Measurements from ENCODE around the gene RNF208. TPM values are rescaled to one million over a fixed set of nuclear protein-coding genes. Genes with fewer than 3 reads are reported as not detected.

RNF208 gene
- total RNA-seq, 1 donor from 2014 or later = not detected

GRCh38 chr9:137233143-137233980, 11.3 kb upstream of the RNF208 start:
- Histone ChIP-seq H3K4me1 (ENCODE audit: control insufficient read depth in 3 of 3, insufficient read depth in 3 of 3, low read length in 3 of 3) (peaks cover 24 to 33% (median 29%) of the 10 kb centered on the region in 3 donors), H3K27me3 (ENCODE audit: control insufficient read depth in 3 of 3, insufficient read depth in 3 of 3, low read length in 3 of 3) (peaks cover 29 to 55% (median 50%) of the 10 kb centered on the region in 3 donors), H3K4me3 (ENCODE audit: low read length in 3 of 3) (no peak overlapping the region), H3K36me3 (ENCODE audit: control insufficient read depth in 3 of 3, insufficient read depth in 3 of 3, low read length in 3 of 3) (no peaks in the 10 kb centered on the region), H3K9me3 (ENCODE audit: control insufficient read depth in 3 of 3, low read length in 3 of 3) (no peaks in the 10 kb centered on the region), H3K27ac (ENCODE audit: low read depth, low read length) (no peak overlapping the region), H3K9ac (ENCODE audit: low read depth in 1 of 3, low read length in 3 of 3) (no peak overlapping the region)

DNA sequence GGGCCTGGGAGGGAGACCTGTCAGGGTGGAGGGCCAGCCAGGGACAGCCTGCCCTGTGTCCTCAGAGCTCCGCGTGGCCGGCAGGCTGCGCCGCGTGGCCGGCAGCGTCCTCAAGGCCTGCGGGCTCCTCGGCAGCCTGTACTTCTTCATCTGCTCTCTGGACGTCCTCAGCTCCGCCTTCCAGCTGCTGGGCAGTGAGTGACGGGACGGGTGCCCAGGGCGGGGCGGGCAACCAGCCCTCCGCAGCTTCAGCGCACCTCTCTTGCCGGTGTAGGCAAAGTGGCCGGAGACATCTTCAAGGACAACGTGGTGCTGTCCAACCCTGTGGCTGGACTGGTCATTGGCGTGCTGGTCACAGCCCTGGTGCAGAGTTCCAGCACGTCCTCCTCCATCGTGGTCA, 10.5 kb upstream of the RNF208 start:
- peaks cover 16 to 25% (median 20%) of the 10 kb centered on the region in 3 donors for H3K4me1 ChIP-seq (ENCODE audit: control insufficient read depth in 3 of 3, insufficient read depth in 3 of 3, low read length in 3 of 3)
- H3K36me3 ChIP-seq (ENCODE audit: control insufficient read depth in 3 of 3, insufficient read depth in 3 of 3, low read length in 3 of 3) = no peaks in the 10 kb centered on the region
- no peak overlapping the region for H3K27ac ChIP-seq (ENCODE audit: low read depth, low read length)
- peaks cover 34 to 60% (median 55%) of the 10 kb centered on the region in 3 donors for H3K27me3 ChIP-seq (ENCODE audit: control insufficient read depth in 3 of 3, insufficient read depth in 3 of 3, low read length in 3 of 3)
- no peak overlapping the region for H3K9ac ChIP-seq (ENCODE audit: low read depth in 1 of 3, low read length in 3 of 3)
- H3K4me3 ChIP-seq (ENCODE audit: low read length in 3 of 3) = no peak overlapping the region
- no peaks in the 10 kb centered on the region for H3K9me3 ChIP-seq (ENCODE audit: control insufficient read depth in 3 of 3, low read length in 3 of 3)

DNA sequence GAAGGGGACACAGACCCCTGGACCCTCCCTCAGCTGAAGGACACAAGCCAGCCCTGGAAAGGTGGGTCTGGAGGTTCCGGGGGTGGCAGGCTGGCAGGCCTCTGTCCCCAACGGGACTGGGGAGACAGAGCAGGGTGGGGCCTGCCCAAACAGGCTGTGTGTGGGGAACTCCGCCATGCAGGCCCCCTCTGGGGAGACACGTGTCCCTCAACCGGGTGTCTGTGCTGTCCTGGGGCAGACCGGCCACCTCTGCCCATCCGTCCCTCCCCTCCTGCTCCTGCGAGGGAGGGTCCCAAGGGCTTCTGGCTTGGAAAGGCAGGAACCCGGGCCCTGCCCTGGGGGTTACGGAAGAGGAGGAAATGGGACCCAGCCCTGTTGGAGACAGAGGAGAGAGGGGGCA, 10.1 kb upstream of the RNF208 start:
- Histone ChIP-seq H3K4me3 (ENCODE audit: low read length in 3 of 3) (no peak overlapping the region), H3K27ac (ENCODE audit: low read depth, low read length) (no peak overlapping the region), H3K36me3 (ENCODE audit: control insufficient read depth in 3 of 3, insufficient read depth in 3 of 3, low read length in 3 of 3) (no peaks in the 10 kb centered on the region), H3K9ac (ENCODE audit: low read depth in 1 of 3, low read length in 3 of 3) (no peak overlapping the region), H3K27me3 (ENCODE audit: control insufficient read depth in 3 of 3, insufficient read depth in 3 of 3, low read length in 3 of 3) (peaks cover 38 to 60% (median 59%) of the 10 kb centered on the region in 3 donors), H3K9me3 (ENCODE audit: control insufficient read depth in 3 of 3, low read length in 3 of 3) (no peaks in the 10 kb centered on the region), H3K4me1 (ENCODE audit: control insufficient read depth in 3 of 3, insufficient read depth in 3 of 3, low read length in 3 of 3) (peaks cover 12 to 25% (median 16%) of the 10 kb centered on the region in 3 donors)

DNA sequence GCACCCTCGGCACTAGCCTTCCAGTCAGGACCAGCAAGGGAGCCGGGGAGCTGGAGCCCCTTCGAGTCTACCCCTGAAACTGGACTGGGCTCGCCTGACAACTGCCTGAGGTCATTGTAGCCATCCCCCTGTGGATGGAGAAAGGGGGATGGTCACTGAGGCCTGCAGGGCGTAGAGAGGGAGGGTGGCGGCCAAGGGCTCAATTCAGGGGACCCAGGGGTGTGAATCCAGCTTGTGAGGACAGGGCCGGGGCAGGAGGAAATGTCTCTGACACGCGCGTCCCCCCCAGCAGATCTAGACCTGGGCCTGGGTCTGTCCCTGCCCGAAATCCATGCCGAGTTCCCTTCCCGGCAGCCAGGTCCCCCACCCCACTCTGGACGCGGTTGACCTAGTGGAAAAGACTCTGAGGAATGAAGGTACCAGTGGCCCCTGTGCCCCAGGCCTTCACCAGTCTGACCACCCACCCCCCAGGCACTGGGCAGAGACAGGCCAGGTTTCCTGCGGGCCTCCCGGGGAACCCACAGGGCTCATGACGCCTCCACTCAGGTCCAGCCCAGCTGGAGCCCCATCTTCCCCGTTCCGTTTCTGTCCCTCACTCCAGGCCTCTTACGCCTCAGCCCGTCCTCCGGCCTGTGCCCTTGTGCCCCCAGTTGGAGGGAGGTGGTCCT, 9.5 kb upstream of the RNF208 start:
- H3K4me1 ChIP-seq (ENCODE audit: control insufficient read depth in 3 of 3, insufficient read depth in 3 of 3, low read length in 3 of 3) = peaks cover 6 to 21% (median 10%) of the 10 kb centered on the region in 3 donors
- peaks cover 44 to 65% (median 63%) of the 10 kb centered on the region in 3 donors for H3K27me3 ChIP-seq (ENCODE audit: control insufficient read depth in 3 of 3, insufficient read depth in 3 of 3, low read length in 3 of 3)
- no peak overlapping the region for H3K9ac ChIP-seq (ENCODE audit: low read depth in 1 of 3, low read length in 3 of 3)
- H3K36me3 ChIP-seq (ENCODE audit: control insufficient read depth in 3 of 3, insufficient read depth in 3 of 3, low read length in 3 of 3) = no peaks in the 10 kb centered on the region
- no peak overlapping the region for H3K4me3 ChIP-seq (ENCODE audit: low read length in 3 of 3)
- no peaks in the 10 kb centered on the region for H3K9me3 ChIP-seq (ENCODE audit: control insufficient read depth in 3 of 3, low read length in 3 of 3)
- H3K27ac ChIP-seq (ENCODE audit: low read depth, low read length) = no peak overlapping the region

GRCh38 chr9:137230705-137231371, 8.8 kb upstream of the RNF208 start, which contains the start of gene SLC34A3:
Gene SLC34A3, plus strand, starts transcription at chr9:137230901. Its CDS starts 802 bp downstream, at chr9:137231703.
- Histone ChIP-seq H3K4me1 (ENCODE audit: control insufficient read depth in 3 of 3, insufficient read depth in 3 of 3, low read length in 3 of 3) (peaks cover under 1 to 15% (median 3%) of the 10 kb centered on the region in 3 donors), H3K9me3 (ENCODE audit: control insufficient read depth in 3 of 3, low read length in 3 of 3) (no peaks in the 10 kb centered on the region), H3K27ac (ENCODE audit: low read depth, low read length) (no peak within 1 kb of the TSS), H3K4me3 (ENCODE audit: low read length in 3 of 3) (no peak within 1 kb of the TSS), H3K9ac (ENCODE audit: low read depth in 1 of 3, low read length in 3 of 3) (no peak within 1 kb of the TSS), H3K27me3 (ENCODE audit: control insufficient read depth in 3 of 3, insufficient read depth in 3 of 3, low read length in 3 of 3) (peaks cover 48 to 71% (median 67%) of the 10 kb centered on the region in 3 donors), H3K36me3 (ENCODE audit: control insufficient read depth in 3 of 3, insufficient read depth in 3 of 3, low read length in 3 of 3) (no peaks in the 10 kb centered on the region)

GRCh38 chr9:137229903-137230704, 8.1 kb upstream of the RNF208 start:
- Histone ChIP-seq H3K9ac (ENCODE audit: low read depth in 1 of 3, low read length in 3 of 3) (no peak overlapping the region), H3K27me3 (ENCODE audit: control insufficient read depth in 3 of 3, insufficient read depth in 3 of 3, low read length in 3 of 3) (peaks cover 48 to 68% (median 67%) of the 10 kb centered on the region in 3 donors), H3K36me3 (ENCODE audit: control insufficient read depth in 3 of 3, insufficient read depth in 3 of 3, low read length in 3 of 3) (no peaks in the 10 kb centered on the region), H3K4me1 (ENCODE audit: control insufficient read depth in 3 of 3, insufficient read depth in 3 of 3, low read length in 3 of 3) (peaks cover 0 to 8% (median 0%) of the 10 kb centered on the region in 3 donors), H3K4me3 (ENCODE audit: low read length in 3 of 3) (no peak overlapping the region), H3K9me3 (ENCODE audit: control insufficient read depth in 3 of 3, low read length in 3 of 3) (no peaks in the 10 kb centered on the region), H3K27ac (ENCODE audit: low read depth, low read length) (no peak overlapping the region)

DNA sequence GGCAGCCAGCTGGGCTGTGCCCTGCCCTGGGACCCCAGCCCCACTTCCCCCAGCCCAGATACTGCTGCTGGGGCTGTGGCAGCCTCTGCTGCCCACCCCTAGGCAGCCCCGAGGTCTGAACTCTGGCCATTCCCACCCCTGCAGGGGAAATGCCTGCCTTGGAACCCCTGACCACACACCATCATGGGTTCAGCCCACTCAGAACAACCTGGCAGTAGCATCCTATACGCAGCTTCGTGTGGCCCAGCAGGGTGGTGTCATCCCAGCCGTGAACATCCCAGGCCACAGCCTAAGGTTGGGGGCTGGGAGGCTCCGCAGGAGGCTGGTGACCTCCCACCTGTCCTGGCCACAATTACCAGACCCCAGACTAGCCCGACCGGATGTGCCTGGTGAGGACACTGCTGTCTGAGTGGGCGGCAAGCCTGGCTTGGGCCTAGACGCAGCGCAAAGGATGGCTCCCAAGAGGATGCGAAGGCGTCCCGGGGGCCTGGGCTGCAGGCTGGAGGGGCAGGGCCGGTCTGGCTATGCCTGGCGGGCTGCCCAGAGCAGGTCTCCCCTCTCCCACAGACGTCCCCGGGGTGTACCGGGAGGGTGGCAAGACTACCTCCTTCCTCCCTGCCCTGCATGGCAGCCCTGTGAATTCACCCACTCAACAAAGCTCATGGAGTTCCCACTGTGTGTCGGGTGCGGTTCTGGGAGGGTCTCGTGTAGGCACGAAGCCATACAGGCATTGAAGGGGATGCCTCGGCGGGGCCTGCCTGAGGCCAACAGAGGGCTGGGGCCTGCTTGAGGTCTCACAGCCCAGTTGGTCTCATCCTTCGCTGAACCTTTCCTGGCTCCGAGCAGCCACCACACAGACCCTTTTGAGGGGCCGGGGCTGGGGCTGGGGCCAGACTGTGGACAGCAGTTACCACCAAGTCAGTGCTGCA, 7.2 kb upstream of the RNF208 start:
- Histone ChIP-seq H3K27me3 (ENCODE audit: control insufficient read depth in 3 of 3, insufficient read depth in 3 of 3, low read length in 3 of 3) (peaks cover 48 to 62% (median 60%) of the 10 kb centered on the region in 3 donors), H3K9ac (ENCODE audit: low read depth in 1 of 3, low read length in 3 of 3) (no peak overlapping the region), H3K27ac (ENCODE audit: low read depth, low read length) (no peak overlapping the region), H3K9me3 (ENCODE audit: control insufficient read depth in 3 of 3, low read length in 3 of 3) (no peaks in the 10 kb centered on the region), H3K4me1 (ENCODE audit: control insufficient read depth in 3 of 3, insufficient read depth in 3 of 3, low read length in 3 of 3) (peaks cover 0 to 13% (median under 1%) of the 10 kb centered on the region in 3 donors), H3K36me3 (ENCODE audit: control insufficient read depth in 3 of 3, insufficient read depth in 3 of 3, low read length in 3 of 3) (no peaks in the 10 kb centered on the region), H3K4me3 (ENCODE audit: low read length in 3 of 3) (no peak overlapping the region)

GRCh38 chr9:137228506-137228967, 6.5 kb upstream of the RNF208 start:
- peaks cover 5 to 17% (median 6%) of the 10 kb centered on the region in 3 donors for H3K4me1 ChIP-seq (ENCODE audit: control insufficient read depth in 3 of 3, insufficient read depth in 3 of 3, low read length in 3 of 3)
- no peaks in the 10 kb centered on the region for H3K9me3 ChIP-seq (ENCODE audit: control insufficient read depth in 3 of 3, low read length in 3 of 3)
- H3K4me3 ChIP-seq (ENCODE audit: low read length in 3 of 3) = no peak overlapping the region
- H3K36me3 ChIP-seq (ENCODE audit: control insufficient read depth in 3 of 3, insufficient read depth in 3 of 3, low read length in 3 of 3) = no peaks in the 10 kb centered on the region
- peaks cover 48 to 59% (median 57%) of the 10 kb centered on the region in 3 donors for H3K27me3 ChIP-seq (ENCODE audit: control insufficient read depth in 3 of 3, insufficient read depth in 3 of 3, low read length in 3 of 3)
- H3K9ac ChIP-seq (ENCODE audit: low read depth in 1 of 3, low read length in 3 of 3) = no peak overlapping the region
- no peak overlapping the region for H3K27ac ChIP-seq (ENCODE audit: low read depth, low read length)
